GM18508 (cell line): ENCODE results near the gene SAE1.

ENCODE experiments used
- ATAC-seq: cut with Tn5 transposase; IDR thresholded peaks from one replicate; pipeline ENCODE4 v1.9.1; 2021; ENCODE audit warnings: moderate number of reproducible peaks; ENCODE audit not compliant: insufficient read depth, unreplicated experiment

SAE1 gene

DNA sequence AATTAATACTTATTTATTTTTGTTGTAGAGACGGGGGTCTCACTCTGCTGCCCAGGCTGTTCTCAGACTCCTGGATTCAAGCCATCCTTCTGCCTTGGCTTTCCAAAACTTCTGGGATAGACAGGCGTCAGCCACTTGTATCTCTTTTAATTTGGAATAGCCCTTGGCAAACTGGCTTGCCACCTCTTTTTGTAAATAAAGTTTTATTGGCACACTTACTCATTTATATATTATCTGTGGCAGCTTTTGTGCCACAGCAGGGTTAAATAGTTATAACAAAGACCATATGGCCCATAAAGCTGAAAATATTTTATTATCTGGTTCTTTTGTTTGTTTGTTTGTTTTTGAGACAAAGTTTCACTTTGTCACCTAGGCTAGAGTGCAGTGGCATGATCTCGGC is 69.9 kb downstream of the SAE1 start:
- no peak for ATAC-seq

DNA sequence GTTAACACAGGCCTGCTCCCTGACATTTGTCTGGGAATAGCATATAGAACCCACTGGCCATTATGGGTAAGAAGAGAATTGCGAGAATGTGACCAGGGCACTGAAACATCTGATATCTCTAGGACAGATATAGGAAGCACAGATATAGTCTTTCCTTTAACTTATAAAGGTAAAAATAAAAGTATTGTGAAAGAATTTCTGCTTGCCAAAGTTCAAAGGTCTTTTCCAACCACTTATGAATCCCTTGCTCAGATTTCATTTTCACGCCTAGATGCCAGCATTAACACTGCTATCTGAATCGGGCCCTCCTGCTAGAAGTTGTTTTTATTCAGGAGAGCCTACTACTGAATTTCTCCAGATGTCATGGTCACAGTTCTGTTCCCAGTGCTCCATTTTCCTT is 72.6 kb downstream of the SAE1 start:
- ATAC-seq, result no peak

DNA sequence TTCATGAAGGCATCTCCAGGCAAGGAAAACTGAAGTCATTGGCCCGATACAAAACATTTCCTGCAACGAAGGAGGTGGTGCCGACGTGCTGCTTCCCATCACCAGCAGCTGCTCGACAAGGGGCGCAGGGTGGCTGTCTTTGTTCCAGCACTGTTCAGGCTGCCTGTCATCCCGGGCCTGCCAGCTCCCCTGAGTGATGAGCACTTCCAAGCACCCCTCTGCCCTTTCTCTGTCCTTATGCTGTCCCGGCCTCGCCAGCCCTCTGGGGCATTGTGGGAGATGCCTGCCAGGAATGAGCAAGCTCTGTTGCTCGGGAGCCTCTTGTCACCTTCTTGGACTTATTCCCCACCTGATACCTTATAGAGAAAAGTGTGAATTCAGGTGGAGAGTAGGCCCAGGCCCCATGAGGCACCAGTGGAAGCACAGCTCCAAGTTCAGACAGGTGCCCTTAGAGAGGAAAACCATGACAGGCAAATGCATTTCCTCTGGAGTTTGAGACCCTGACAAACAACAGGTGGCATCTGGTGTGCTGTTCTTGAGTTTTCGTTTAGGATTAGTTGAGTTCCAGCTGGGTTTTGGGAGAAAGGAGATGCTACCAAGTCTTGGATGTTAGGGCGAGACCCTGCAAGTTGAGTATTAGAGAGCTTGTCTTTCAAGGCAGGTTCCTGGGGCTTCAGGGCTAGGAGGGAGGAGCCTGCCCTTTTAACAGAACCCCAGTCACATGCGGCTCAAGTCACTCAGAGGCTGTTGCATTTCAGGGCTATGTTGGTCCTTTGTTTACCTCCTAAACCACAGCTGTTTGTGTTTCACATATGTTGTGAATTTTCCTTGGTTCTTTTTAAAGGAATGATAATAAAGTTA is 78.9 kb downstream of the SAE1 start:
- ATAC-seq, result no peak

DNA sequence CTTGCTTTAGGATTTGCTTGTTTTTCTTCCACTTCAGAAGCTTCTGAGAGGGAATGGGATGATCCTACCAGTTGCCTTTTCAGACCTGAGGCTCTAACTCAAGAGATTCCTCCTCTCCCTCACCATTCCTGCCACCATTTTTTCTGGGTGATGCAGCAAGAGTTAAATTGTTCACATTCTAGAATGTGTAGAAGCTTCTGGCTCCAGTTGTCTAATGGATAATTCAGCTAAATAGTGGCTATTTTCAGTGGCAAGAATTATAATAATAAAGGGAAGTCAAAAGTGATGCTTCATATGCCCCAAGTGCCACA is 79.5 kb downstream of the SAE1 start:
- no peak for ATAC-seq

DNA sequence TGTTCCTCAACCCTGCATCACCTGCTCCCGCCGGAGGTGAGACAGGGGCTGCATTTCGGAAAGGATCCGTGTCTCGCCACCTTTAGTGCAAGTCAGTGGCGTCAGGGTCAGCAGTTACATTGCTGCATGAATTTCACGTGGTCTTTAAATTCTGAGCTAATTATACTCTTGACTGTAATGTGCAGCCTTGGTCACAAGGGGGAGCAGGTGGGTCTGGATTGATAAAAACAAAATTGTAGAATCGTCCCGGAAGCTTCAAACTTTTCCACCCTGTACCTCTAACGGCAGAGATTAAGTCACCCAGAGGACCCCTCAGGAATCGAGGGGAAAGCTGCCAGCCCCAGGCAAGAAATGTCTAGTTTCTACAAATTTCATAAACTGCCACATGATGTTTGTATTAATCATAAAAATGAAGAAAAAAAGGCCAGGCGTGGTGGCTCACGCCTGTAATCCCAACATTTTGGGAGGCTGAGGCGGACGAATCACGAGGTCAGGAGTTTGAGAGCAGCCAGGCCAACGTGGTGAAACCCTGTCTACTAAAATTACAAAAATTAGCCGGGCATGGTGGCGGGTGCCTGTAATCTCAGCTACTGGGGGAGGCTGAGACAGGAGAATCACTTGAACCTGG is 80.2 kb downstream of the SAE1 start:
- ATAC-seq, result no peak

DNA sequence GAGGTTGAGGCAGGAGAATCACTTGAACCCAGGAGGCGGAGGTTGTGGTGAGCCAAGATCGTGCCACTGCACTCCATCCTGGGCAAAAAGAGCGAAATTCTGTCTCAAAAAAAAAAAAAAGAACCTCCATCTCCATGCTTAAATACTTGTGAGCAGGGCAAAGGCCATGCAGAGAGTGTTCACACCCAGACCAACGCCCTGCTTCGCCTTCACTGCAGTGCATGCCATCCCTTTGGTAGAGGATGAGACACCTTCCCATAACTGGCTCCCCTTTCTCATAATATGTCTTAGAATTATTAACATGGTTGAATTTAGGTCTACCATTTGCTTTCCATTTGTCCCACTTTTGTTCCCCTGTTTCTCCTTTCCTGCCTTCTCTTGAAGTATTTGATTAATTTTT is 84.9 kb downstream of the SAE1 start:
- ATAC-seq, result no peak

DNA sequence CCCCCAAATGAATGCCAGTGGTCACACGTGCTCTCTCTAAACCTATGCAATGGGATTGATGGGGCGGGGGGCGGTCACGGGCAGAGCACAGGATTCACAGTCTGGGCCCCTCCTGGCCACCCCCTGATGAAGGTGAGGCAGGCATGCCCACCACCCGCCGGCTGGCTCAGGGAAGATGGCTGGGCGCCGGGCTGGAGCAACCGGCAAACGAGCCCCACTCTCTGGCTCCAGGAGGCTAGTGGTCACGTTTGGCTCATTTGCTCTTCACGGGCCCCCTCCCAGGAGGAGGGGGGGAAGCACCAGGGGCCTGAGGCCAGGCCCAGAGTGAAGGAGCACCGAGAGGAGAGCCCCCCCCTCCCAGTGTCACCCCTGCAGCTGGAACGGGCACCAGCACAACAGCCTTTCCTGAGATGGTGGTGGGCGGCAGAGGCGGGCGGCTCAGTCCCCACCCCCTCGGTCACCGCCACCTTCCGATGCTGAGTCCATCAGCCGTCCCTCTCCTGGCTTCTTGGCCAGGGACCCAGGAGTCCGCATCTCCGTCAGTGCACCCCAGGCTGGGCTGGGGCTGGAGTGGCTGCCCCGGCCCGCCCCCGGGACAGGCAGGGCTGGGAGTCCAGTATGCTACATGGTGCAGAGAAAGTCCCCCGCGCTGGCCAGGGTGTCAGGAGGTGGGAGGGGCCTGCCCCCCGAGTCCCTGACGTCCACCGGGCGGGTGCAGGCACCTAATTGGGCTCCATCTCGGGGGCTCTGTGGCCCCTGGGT is 90.6 kb downstream of the SAE1 start:
- ATAC-seq, result no peak

DNA sequence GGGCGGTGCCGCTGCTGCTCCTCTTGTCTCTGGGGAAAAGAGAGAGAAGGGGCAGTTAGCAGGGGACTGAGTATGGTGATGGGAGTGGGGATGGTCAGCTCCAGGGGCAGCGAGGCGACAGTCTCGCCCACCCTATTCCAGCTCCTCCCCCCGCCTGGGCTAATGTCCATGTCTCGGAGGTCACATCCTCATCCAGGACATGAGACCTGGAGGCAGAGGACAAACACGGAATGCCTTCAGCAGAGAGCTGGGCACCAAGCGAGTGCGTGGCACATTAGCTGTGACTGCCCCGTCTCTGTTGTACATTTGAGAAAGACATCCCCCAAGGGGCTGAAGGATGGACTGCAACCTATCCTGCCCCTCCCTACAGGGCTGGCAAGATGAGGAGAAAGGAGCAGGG is 91.3 kb downstream of the SAE1 start:
- ATAC-seq, result no peak

DNA sequence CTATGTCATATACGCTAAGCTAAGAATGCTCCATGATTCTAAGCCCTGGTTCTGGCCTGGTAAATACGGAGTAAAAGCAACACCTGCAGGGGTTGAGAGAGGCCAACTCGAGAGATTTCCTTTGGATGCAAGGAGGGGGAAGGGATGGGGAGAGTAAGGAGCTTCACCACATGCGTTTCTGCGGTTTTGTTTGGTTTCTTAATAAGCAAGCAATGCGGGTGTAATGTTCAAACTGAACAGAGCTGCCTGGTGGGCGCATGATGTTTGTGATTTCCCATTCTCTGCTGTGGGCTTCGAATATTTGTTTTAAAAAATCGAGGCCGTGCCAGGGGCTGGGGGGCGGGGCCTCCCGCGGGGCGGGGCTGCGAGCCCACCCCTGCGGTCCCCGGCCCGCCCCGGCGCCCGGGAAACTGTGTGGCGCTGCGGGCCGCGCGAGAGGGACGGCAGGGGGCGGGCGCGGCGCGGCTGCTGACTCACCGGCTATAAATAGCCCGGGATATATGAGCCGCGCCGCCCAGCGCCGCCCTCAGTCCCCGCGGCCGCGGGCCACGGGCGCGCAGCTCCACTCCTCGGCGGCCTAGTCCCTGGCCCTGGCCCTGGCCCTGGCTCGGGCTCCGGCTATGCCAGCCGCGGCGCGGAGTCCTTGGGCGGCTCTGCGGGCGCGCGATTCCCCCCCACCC is 95.3 kb downstream of the SAE1 start:
- ATAC-seq, result no peak

DNA sequence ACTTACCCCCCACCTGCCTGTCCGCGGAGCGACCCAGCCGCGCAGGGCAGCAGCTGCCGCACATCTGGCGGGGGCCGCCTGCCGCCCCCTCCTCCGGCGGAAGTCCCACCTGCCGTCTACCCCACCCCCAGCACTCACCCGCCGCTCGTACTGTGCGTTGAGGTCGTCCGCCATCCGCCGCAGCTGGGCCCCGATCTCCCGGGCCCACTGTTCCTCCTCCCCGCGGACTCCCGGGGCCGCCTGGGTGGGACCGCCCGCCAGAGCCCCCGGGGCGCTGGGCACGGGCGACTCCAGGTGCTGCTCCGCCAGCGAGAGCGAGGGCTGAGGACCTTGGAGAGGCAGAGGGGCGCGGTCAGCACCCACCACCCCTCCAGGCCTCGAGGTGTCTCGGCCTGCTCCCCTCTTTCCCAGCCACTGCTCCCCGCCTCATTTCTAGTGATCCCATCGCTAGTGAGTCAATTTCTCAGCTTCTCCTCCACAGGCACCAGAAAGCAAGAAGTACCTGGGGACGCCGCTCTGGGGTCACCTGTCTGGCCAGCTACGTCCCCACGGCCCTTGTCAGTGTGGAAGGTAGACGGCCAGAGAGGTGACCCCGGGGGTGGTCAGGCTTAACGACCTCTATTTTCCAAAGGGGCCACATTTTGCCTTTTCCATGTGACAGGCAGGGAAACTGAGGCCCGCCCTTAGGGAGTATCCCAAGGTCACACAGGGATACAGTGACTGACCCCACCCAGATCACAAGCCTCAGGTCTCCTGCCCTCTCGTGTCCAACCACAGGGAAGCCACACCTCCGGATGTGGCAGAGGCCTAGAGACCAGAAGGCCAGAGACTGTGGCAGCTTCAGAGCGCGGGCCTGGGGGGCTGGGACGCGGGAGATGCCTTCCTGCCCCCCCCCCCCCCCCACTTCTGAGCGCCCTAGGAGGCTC is 96.1 kb downstream of the SAE1 start:
- no peak for ATAC-seq

DNA sequence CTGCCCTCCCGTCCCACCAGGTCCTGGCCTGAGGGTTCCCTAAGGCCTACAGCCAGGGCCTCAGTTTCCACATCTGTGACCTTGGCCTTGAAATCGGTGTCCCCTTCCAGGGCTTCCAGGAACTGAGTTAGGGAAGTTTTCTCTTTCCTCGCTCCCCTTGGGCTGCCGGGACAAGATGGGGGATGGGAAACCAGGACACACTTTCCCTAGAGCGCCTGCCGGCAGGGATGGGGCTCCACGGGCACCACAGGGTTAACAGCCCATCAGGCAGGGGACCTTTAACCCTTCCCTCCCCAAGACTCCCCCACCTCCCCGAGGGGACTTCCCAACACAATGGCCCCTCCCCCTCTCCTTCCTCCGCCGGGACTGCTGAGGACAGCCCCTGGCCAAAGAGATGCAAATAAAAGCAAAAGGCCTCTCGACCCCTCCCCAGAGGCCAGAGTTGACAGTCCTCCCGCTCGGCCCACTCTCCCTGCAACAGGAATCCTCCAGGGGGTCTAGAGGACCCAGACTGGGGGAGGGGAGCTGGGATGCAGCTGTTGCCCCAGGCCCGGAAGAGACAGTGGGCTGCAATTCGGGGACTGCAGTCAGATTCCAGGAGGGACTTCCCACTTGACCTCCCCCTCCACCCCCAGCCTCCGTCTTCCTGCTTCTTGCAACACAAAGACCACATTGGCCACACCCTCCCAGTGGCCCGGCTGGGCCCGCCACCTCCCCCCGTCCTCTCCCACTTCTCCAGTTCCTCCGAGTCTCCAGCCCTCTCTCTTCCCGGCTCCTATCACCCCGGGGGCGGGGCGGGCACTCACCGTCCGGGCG is 96.9 kb downstream of the SAE1 start:
- ATAC-seq, result no peak

DNA sequence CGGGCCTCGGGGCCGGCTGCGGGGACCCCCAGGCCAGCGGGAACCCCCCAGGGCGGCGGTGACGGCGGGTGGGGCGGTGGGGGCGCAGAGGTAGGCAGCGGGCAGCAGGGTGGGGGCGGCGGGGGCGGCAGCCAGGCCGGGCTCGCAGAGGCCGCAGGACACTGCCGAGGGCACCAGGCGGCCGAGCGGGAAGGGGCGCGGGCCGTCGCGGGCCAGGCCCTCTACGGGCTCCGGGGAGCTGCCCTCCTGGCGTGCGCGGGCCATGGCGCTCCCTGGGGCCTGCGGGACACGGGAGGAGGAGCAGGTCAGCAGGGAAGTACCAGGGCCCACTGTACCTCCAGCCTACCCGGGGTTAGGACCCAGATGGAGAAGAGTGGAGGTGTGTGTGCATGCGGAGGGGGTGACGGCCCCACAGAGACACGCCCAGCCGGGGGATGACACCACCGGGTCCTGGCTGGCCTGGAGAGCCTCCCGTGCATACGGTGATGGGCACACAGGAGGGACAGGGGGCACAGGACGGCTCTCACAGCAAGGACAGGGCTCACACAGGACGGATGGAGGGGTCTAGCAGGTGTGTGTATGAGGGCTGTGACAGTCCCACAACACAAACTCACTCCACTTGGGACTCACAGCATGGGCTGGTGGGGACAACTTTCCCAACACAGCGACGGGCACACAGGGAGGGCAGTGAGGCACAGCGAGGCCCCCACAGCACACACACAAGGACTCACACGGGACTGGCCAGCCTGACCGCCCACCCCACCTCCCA is 97.7 kb downstream of the SAE1 start:
- ATAC-seq, result no peak

DNA sequence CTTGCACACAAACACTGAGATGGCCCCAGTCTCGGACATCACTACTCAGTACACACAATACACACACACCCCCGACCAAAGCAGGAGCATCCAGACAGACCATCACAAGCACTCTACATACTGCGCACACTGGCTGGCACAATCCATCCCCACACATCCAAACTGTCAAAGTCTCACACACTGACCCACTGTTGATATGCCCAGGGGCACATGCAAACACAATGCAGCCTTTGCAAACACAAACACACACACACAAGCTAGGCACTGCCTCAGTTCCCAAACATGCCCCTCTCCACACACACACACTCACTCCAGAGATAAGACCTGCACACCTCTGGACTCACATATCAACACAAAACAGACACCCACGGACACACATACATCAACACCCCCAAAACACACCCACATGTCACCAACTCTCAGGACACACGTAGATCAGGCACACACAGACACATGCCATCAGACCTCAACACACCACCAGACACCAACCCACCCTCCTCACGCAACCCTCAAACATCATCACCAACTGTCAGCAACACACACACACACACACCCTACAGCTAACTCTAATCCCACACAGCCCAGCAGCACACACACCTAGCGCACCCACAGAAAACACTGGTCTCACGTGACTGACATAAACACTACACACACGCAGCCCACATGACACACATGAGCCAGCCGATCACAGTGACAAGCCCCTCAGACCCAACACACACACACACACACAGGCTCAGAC is 98.5 kb downstream of the SAE1 start:
- ATAC-seq, result no peak

DNA sequence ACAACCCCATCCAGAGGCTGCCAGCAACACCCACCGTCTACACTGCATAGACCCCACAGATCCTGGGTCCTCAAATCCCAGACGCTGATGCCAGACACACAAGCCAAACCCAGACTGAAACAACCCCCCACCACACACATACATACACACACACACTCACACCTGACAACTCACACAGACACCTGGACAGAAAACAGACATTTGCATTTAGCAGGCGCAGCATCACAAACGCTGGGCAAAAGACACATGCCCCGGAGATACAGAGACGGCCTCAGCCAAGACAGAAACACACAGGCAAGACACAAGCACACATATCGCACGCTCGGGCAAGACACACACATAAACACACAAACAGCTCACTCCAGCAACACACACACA is 99.0 kb downstream of the SAE1 start:
- ATAC-seq, result no peak

DNA sequence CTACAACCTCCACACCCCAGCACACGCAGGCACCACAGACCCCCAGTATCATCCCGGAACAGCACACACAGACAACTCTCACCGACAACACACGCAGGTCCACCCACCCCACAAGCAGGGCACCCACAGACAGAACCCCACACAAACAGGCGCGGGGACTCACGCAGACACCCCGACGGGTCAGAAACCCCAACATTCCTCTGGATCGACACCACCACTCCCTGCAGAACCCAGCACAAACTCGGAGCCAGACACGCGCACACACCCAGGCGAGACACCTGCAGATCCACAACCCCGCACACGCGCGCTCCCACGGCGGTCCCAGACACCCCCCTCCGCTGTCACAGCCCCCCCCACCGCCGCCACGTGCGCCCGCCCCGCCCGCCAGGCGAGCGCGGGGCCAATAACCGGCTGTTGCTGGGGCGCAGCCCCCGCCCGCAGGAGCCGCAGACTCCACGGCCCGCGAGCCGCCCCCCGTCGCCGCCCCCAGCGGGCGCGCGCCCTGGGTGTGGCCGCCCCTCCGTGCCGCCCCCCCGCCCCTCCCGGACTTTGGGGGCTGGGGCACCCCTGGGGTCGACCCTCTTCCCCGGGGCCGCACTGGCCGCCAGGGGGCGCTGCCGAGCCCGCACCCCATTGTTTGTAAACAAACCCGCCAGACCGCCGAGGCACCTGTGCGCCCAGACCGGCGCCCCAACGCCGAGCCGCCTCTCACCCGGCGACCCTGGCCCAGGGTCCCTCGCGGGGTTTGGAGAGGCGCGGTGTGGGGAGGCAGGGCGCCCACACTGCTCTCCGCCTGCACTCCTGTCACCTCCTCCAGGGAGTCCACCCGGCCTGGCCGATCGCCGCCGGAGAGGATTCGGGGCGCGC is 99.7 kb downstream of the SAE1 start:
- ATAC-seq, result no peak

DNA sequence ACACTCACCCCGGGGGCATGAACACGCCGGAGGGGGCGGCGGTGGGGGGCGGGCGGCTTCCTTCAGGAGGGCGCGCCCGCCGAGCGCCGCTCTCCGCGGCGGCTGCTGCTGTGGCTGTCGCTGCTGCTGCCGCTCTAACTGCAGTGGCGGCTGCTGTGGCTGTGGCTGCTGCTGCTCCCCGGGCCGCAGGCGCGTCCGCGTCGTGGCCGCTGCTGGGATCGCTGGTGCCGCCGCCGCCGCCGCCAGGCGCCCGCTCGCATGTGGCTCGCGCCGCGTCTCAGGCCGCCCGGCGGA is 100.2 kb downstream of the SAE1 start, which contains the start of gene BBC3:
Gene BBC3 (minus strand): TSS at position 279 of the 294 bp plus-strand sequence. CDS start 2,768 bp downstream, outside the sequence.
- ATAC-seq, result no peak
